ENCODE measurements around the gene SERTAD3. TPM values are rescaled to one million over a fixed set of nuclear protein-coding genes. Genes with fewer than 3 reads are reported as not detected.

Gene SERTAD3
- polyA plus RNA-seq, 1 donor (not counting 4 experiments of a cell fraction or from before 2014, with no cell fraction given) = 11.8 TPM

GRCh38 chr19:40458597-40458974 is 14.5 kb upstream of the SERTAD3 start:
- Histone ChIP-seq H4K20me1 (ENCODE audit: control insufficient read depth, extremely low read depth, insufficient read depth, low read length) (no peaks in the 10 kb centered on the region), H3K9ac (ENCODE audit: control insufficient read depth, extremely low read depth, insufficient read depth, low read length) (no peak overlapping the region), H3K36me3 (ENCODE audit: control insufficient read depth in 2 of 2, extremely low read depth in 1 of 2, insufficient read depth in 2 of 2, low read length in 2 of 2) (peaks cover 0 to 10% of the 10 kb centered on the region in 2 experiments), H3K4me1 (ENCODE audit: control insufficient read depth, extremely low read depth, insufficient read depth, low read length) (peaks cover 12% of the 10 kb centered on the region), H3K9me3 (ENCODE audit: control insufficient read depth, low read depth, low read length) (no peaks in the 10 kb centered on the region), H2AFZ (ENCODE audit: control insufficient read depth, low read length) (no peak overlapping the region), H3K4me3 (ENCODE audit: control insufficient read depth in 2 of 3, extremely low read depth in 1 of 3, insufficient read depth in 2 of 3, low read depth in 1 of 3, low read length in 3 of 3) (no peak overlapping the region), H3K27ac (ENCODE audit: control insufficient read depth, insufficient read depth, low read length) (no peak overlapping the region), H3K9me1 (ENCODE audit: control insufficient read depth, extremely low read depth, insufficient read depth, low read length) (no peaks in the 10 kb centered on the region), H3K79me2 (ENCODE audit: control insufficient read depth, insufficient read depth, low read length) (no peaks in the 10 kb centered on the region), H3K27me3 (ENCODE audit: control insufficient read depth, extremely low read depth, insufficient read depth, low read length) (no peaks in the 10 kb centered on the region), H3K4me2 (ENCODE audit: control insufficient read depth, extremely low read depth, insufficient read depth, low read depth, low read length) (no peak overlapping the region)
- no peak for TF ChIP-seq EZH2 (IDR thresholded peaks at IDR 0.05; ENCODE audit: low read length)
- TF ChIP-seq CTCF (optimal IDR thresholded peaks at IDR 0.05 in 1 of 3, IDR thresholded peaks at IDR 0.05 in 1 of 3, conservative IDR thresholded peaks at IDR 0.05 in 1 of 3; ENCODE audit: extremely low read depth in 1 of 3, insufficient read depth in 2 of 3, low read length in 3 of 3) = no peak
- FAIRE-seq (no peak), DNase-seq (ENCODE audit: low read depth, low spot score) (no peak)
- dilution Hi-C loops (cut with MboI; ENCODE audit: extremely low pct_ligation_motif_present, low sequenced_read_pairs) = no loop called here

GRCh38 chr19:40457953-40458596 is 13.9 kb upstream of the SERTAD3 start:
- H4K20me1 ChIP-seq (ENCODE audit: control insufficient read depth, extremely low read depth, insufficient read depth, low read length) = no peaks in the 10 kb centered on the region
- no peak overlapping the region for H3K4me3 ChIP-seq (ENCODE audit: control insufficient read depth in 2 of 3, extremely low read depth in 1 of 3, insufficient read depth in 2 of 3, low read depth in 1 of 3, low read length in 3 of 3)
- peaks cover 0 to 10% of the 10 kb centered on the region in 2 experiments for H3K36me3 ChIP-seq (ENCODE audit: control insufficient read depth in 2 of 2, extremely low read depth in 1 of 2, insufficient read depth in 2 of 2, low read length in 2 of 2)
- FAIRE-seq = no peak
- peaks cover 14% of the 10 kb centered on the region for H3K4me1 ChIP-seq (ENCODE audit: control insufficient read depth, extremely low read depth, insufficient read depth, low read length)
- no peak overlapping the region for H3K4me2 ChIP-seq (ENCODE audit: control insufficient read depth, extremely low read depth, insufficient read depth, low read depth, low read length)
- no peak overlapping the region for H3K27ac ChIP-seq (ENCODE audit: control insufficient read depth, insufficient read depth, low read length)
- DNase-seq (ENCODE audit: low read depth, low spot score) = no peak
- TF ChIP-seq EZH2 (IDR thresholded peaks at IDR 0.05; ENCODE audit: low read length) (no peak), CTCF (optimal IDR thresholded peaks at IDR 0.05 in 1 of 3, IDR thresholded peaks at IDR 0.05 in 1 of 3, conservative IDR thresholded peaks at IDR 0.05 in 1 of 3; ENCODE audit: extremely low read depth in 1 of 3, insufficient read depth in 2 of 3, low read length in 3 of 3) (no peak)
- no peaks in the 10 kb centered on the region for H3K9me3 ChIP-seq (ENCODE audit: control insufficient read depth, low read depth, low read length)
- no peak overlapping the region for H3K9ac ChIP-seq (ENCODE audit: control insufficient read depth, extremely low read depth, insufficient read depth, low read length)
- no peaks in the 10 kb centered on the region for H3K27me3 ChIP-seq (ENCODE audit: control insufficient read depth, extremely low read depth, insufficient read depth, low read length)
- dilution Hi-C loops (cut with MboI; ENCODE audit: extremely low pct_ligation_motif_present, low sequenced_read_pairs) = no loop called here
- no peak overlapping the region for H2AFZ ChIP-seq (ENCODE audit: control insufficient read depth, low read length)
- H3K9me1 ChIP-seq (ENCODE audit: control insufficient read depth, extremely low read depth, insufficient read depth, low read length) = no peaks in the 10 kb centered on the region
- no peaks in the 10 kb centered on the region for H3K79me2 ChIP-seq (ENCODE audit: control insufficient read depth, insufficient read depth, low read length)
